K562 (cell line): ENCODE data around the gene UFC1. TPM values are rescaled to one million over a fixed set of nuclear protein-coding genes. Genes with fewer than 3 reads are reported as not detected.

Source experiments
- CREM ChIP-seq: IDR thresholded peaks from 2 replicates; pipeline ENCODE4 v1.6.1; 2014; ENCODE audit warnings: antibody characterized with exemption, low read depth
- DPF2 ChIP-seq: fragments of 450-650 bp; IDR thresholded peaks from 2 replicates; pipeline ENCODE4 v1.6.1; 2016
- EGR1 ChIP-seq: fragments of 450-650 bp; conservative IDR thresholded peaks from 2 replicates; pipeline ENCODE4 v1.6.1; 2017; ENCODE audit warnings: mild to moderate bottlenecking
- ELF1 ChIP-seq: fragments of 200-800 bp; sonication (Bioruptor generic); IDR thresholded peaks from 2 replicates; pipeline ENCODE4 v1.6.1; 2016; ENCODE audit warnings: missing genetic modification characterization, missing compliant biosample characterization
- EP300 ChIP-seq: IDR thresholded peaks from 2 replicates; pipeline ENCODE4 v1.6.1; 2012; ENCODE audit warnings: low read length, improper control_type of control experiment
- JUND ChIP-seq, 2 experiments: IDR thresholded peaks; 2 replicates in 1 of 2; 3 replicates in 1 of 2; pipeline ENCODE4 v1.6.1; 2011; ENCODE audit warnings: borderline replicate concordance in 2 of 2, low read depth in 2 of 2, low read length in 2 of 2, improper control_type of control experiment in 1 of 2, missing biosample characterization in 1 of 2, missing genetic modification characterization in 1 of 2, missing genetic modification reagents in 1 of 2
- NFATC3 ChIP-seq: fragments of 450-650 bp; IDR thresholded peaks from 2 replicates; pipeline ENCODE4 v1.6.1; 2017; ENCODE audit warnings: mild to moderate bottlenecking
- NUFIP1 ChIP-seq: fragments of 450-650 bp; IDR thresholded peaks from 2 replicates; pipeline ENCODE4 v1.6.1; 2018; ENCODE audit not compliant: partially characterized antibody
- SMAD2 ChIP-seq: fragments of 150-350 bp; IDR thresholded peaks from 2 replicates; pipeline ENCODE4 v1.6.1; 2014; ENCODE audit warnings: low read depth, mild to moderate bottlenecking, low read length
- STAT5B ChIP-seq: fragments of 250-450 bp; sonication (Bioruptor Pico); IDR thresholded peaks from 2 replicates; pipeline ENCODE4 v1.8.0; 2021; ENCODE audit warnings: mild to moderate bottlenecking, inconsistent platforms
- polyA plus RNA-seq, 8 experiments: library from polyadenylated mRNA; depleted of rRNA in 4 of 8; stranded (reverse) in 5 of 8; unstranded in 3 of 8; fragments of >200 nt; fragmentation: Nextera tagmentation in 2 of 8; fragmentation: Illumina TruSeq in 1 of 8; extraction: Ambion mirVana in 2 of 8; extraction: Trizol in 1 of 8; gene quantifications; 2 replicates each; pipeline versions ENCODE4 v1.2.1 to v1.2.3, GENCODE V29; 2011 to 2014; ENCODE audit warnings: inconsistent platforms in 1 of 8, missing spikeins in 1 of 8
- total RNA-seq, 7 experiments: library from RNA; depleted of rRNA in 6 of 7; stranded (reverse); fragments of >200 nt in 6 of 7; fragmentation: Illumina TruSeq in 2 of 7; extraction: Trizol in 2 of 7; gene quantifications; 2 replicates each; pipeline versions ENCODE4 v1.2.1 to v1.2.3, GENCODE V29; 2011 to 2021; ENCODE audit warnings: low replicate concordance in 1 of 7
- TF ChIP-seq, protein P1 (sequence below): fragments of 200-600 bp; sonication (generic); IDR thresholded peaks from one replicate; pipeline ENCODE4 v1.6.1; 2012; ENCODE audit warnings: mild to moderate bottlenecking, low read depth, low read length, inconsistent platforms
- TF ChIP-seq, protein P2 (sequence below): sonication (generic); formaldehyde crosslinking; IDR thresholded peaks from 2 replicates; pipeline ENCODE4 v1.8.0; 2023; ENCODE audit warnings: missing genetic modification reagents, mild to moderate bottlenecking, borderline replicate concordance

Gene UFC1
- total and polyA plus RNA-seq, 9 of the 15 experiments (the other 6 are each of a cell fraction or from before 2014, with no cell fraction given), result 92.8 to 220 (median 161) TPM

DNA sequence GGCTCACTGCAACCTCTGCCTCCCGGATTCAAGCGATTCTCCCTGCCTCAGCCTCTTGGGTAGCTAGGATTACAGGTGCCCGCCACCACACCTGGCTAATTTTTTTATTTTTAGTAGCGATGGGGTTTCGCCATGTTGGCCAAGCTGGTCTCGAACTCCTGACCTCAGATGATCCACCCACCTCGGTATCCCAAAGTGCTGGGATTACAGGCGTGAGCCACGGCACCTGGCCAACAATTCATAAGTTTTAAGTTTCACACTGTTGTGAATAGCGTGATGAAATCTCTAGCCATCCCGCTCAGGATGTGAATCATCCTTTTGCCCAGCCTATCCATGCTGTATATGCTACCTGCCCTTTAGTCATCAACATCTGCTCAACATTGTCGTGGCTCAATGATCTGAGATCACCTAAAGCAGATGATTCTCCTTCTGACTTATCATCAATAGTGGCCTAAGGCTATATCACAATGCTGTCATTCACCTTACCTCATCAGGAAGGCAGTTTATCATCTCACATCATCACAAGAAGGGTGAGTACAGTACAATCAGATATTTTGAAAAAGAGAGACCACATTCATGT is 38.6 kb upstream of the UFC1 start (continued):
- TF ChIP-seq, protein P1, sequence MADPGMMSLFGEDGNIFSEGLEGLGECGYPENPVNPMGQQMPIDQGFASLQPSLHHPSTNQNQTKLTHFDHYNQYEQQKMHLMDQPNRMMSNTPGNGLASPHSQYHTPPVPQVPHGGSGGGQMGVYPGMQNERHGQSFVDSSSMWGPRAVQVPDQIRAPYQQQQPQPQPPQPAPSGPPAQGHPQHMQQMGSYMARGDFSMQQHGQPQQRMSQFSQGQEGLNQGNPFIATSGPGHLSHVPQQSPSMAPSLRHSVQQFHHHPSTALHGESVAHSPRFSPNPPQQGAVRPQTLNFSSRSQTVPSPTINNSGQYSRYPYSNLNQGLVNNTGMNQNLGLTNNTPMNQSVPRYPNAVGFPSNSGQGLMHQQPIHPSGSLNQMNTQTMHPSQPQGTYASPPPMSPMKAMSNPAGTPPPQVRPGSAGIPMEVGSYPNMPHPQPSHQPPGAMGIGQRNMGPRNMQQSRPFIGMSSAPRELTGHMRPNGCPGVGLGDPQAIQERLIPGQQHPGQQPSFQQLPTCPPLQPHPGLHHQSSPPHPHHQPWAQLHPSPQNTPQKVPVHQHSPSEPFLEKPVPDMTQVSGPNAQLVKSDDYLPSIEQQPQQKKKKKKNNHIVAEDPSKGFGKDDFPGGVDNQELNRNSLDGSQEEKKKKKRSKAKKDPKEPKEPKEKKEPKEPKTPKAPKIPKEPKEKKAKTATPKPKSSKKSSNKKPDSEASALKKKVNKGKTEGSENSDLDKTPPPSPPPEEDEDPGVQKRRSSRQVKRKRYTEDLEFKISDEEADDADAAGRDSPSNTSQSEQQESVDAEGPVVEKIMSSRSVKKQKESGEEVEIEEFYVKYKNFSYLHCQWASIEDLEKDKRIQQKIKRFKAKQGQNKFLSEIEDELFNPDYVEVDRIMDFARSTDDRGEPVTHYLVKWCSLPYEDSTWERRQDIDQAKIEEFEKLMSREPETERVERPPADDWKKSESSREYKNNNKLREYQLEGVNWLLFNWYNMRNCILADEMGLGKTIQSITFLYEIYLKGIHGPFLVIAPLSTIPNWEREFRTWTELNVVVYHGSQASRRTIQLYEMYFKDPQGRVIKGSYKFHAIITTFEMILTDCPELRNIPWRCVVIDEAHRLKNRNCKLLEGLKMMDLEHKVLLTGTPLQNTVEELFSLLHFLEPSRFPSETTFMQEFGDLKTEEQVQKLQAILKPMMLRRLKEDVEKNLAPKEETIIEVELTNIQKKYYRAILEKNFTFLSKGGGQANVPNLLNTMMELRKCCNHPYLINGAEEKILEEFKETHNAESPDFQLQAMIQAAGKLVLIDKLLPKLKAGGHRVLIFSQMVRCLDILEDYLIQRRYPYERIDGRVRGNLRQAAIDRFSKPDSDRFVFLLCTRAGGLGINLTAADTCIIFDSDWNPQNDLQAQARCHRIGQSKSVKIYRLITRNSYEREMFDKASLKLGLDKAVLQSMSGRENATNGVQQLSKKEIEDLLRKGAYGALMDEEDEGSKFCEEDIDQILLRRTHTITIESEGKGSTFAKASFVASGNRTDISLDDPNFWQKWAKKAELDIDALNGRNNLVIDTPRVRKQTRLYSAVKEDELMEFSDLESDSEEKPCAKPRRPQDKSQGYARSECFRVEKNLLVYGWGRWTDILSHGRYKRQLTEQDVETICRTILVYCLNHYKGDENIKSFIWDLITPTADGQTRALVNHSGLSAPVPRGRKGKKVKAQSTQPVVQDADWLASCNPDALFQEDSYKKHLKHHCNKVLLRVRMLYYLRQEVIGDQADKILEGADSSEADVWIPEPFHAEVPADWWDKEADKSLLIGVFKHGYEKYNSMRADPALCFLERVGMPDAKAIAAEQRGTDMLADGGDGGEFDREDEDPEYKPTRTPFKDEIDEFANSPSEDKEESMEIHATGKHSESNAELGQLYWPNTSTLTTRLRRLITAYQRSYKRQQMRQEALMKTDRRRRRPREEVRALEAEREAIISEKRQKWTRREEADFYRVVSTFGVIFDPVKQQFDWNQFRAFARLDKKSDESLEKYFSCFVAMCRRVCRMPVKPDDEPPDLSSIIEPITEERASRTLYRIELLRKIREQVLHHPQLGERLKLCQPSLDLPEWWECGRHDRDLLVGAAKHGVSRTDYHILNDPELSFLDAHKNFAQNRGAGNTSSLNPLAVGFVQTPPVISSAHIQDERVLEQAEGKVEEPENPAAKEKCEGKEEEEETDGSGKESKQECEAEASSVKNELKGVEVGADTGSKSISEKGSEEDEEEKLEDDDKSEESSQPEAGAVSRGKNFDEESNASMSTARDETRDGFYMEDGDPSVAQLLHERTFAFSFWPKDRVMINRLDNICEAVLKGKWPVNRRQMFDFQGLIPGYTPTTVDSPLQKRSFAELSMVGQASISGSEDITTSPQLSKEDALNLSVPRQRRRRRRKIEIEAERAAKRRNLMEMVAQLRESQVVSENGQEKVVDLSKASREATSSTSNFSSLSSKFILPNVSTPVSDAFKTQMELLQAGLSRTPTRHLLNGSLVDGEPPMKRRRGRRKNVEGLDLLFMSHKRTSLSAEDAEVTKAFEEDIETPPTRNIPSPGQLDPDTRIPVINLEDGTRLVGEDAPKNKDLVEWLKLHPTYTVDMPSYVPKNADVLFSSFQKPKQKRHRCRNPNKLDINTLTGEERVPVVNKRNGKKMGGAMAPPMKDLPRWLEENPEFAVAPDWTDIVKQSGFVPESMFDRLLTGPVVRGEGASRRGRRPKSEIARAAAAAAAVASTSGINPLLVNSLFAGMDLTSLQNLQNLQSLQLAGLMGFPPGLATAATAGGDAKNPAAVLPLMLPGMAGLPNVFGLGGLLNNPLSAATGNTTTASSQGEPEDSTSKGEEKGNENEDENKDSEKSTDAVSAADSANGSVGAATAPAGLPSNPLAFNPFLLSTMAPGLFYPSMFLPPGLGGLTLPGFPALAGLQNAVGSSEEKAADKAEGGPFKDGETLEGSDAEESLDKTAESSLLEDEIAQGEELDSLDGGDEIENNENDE, result no peak
- TF ChIP-seq, protein P2, sequence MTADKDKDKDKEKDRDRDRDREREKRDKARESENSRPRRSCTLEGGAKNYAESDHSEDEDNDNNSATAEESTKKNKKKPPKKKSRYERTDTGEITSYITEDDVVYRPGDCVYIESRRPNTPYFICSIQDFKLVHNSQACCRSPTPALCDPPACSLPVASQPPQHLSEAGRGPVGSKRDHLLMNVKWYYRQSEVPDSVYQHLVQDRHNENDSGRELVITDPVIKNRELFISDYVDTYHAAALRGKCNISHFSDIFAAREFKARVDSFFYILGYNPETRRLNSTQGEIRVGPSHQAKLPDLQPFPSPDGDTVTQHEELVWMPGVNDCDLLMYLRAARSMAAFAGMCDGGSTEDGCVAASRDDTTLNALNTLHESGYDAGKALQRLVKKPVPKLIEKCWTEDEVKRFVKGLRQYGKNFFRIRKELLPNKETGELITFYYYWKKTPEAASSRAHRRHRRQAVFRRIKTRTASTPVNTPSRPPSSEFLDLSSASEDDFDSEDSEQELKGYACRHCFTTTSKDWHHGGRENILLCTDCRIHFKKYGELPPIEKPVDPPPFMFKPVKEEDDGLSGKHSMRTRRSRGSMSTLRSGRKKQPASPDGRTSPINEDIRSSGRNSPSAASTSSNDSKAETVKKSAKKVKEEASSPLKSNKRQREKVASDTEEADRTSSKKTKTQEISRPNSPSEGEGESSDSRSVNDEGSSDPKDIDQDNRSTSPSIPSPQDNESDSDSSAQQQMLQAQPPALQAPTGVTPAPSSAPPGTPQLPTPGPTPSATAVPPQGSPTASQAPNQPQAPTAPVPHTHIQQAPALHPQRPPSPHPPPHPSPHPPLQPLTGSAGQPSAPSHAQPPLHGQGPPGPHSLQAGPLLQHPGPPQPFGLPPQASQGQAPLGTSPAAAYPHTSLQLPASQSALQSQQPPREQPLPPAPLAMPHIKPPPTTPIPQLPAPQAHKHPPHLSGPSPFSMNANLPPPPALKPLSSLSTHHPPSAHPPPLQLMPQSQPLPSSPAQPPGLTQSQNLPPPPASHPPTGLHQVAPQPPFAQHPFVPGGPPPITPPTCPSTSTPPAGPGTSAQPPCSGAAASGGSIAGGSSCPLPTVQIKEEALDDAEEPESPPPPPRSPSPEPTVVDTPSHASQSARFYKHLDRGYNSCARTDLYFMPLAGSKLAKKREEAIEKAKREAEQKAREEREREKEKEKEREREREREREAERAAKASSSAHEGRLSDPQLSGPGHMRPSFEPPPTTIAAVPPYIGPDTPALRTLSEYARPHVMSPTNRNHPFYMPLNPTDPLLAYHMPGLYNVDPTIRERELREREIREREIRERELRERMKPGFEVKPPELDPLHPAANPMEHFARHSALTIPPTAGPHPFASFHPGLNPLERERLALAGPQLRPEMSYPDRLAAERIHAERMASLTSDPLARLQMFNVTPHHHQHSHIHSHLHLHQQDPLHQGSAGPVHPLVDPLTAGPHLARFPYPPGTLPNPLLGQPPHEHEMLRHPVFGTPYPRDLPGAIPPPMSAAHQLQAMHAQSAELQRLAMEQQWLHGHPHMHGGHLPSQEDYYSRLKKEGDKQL (CRISPR knock-in tag), result no peak
- TF ChIP-seq CREM (peak; percentile 32; the same call in 1 of the 2 replicates), NFATC3 (no peak), STAT5B (CRISPR knock-in tag) (no peak), EGR1 (0 out of 2 replicates have a peak, but pooled peaks have one; percentile 6), ELF1 (no peak), SMAD2 (no peak), NUFIP1 (no peak), DPF2 (peak; percentile 58; the same call in 1 of the 2 replicates), EP300 (peak; percentile 78), JUND (IDR thresholded peaks at IDR 0.05; ENCODE audit: borderline replicate concordance, low read depth, low read length) (peak; percentile 88), JUND (tag; IDR thresholded peaks at IDR 0.05; ENCODE audit: borderline replicate concordance, low read depth, low read length) (peak; percentile 53; the same call in 1 of the 3 replicates)
